ENCODE data around the gene AHNAK.
A peak's percentile ranks its signal among the peaks of the same experiment; 100 is the strongest.

The AHNAK gene

DNA sequence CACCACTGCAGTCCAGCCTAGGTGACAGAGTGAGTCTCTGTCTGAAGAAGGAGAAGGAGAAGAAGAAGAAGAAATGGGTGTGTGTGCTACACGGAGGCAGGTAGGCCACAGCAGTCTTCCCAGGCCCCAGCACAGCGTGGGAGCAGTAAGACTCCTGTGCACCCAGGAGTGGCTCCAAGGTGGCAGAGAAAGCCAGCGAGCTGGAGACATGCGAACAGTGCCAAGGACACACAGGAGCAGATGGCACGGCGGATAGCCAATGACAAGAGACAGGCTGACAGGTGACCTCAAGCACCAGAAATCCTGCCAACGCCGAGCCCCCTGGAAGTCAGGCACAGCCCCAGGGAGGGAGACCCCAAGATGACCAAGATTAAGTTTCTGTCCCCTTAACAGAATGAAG is 136.8 kb downstream of the AHNAK start:
- H3K27me3 Mint-ChIP-seq (ENCODE audit: low read depth, poor library complexity), result peaks cover 14% of the 10 kb centered on the region
- DNase-seq, result no peak
- TF ChIP-seq, protein P1, sequence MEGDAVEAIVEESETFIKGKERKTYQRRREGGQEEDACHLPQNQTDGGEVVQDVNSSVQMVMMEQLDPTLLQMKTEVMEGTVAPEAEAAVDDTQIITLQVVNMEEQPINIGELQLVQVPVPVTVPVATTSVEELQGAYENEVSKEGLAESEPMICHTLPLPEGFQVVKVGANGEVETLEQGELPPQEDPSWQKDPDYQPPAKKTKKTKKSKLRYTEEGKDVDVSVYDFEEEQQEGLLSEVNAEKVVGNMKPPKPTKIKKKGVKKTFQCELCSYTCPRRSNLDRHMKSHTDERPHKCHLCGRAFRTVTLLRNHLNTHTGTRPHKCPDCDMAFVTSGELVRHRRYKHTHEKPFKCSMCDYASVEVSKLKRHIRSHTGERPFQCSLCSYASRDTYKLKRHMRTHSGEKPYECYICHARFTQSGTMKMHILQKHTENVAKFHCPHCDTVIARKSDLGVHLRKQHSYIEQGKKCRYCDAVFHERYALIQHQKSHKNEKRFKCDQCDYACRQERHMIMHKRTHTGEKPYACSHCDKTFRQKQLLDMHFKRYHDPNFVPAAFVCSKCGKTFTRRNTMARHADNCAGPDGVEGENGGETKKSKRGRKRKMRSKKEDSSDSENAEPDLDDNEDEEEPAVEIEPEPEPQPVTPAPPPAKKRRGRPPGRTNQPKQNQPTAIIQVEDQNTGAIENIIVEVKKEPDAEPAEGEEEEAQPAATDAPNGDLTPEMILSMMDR (IDR thresholded peaks at IDR 0.05), result no peak
- no peaks in the 10 kb centered on the region for H3K9me3 Mint-ChIP-seq
- H3K36me3 Mint-ChIP-seq (ENCODE audit: low read depth), result no peaks in the 10 kb centered on the region
- H3K4me3 Mint-ChIP-seq, result no peak overlapping the region
- H3K27ac Mint-ChIP-seq, result no peak overlapping the region
- peaks cover 10% of the 10 kb centered on the region for H3K4me1 Mint-ChIP-seq

DNA sequence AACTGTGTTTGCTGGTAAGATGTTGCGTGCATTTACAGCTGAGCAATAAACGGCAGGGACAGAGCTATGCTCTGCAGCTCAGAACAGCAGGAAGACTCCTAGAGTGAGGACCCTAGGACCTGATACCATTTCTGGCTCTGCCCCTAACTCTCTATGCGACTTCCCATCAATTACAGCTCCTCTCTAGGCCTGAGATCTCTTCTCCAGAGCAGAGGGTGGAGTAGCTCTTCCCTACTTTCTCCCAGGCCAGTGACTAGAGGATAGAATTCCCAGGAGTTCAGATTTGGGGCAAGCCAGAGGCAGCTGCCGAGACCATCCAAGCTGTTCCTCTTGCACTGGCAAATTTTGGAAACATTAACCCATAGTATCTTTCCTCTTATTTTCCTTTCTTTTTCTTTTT is 140.6 kb downstream of the AHNAK start:
- Mint-ChIP-seq H3K4me3 (no peak overlapping the region), H3K27me3 (ENCODE audit: low read depth, poor library complexity) (peaks cover 13% of the 10 kb centered on the region), H3K36me3 (ENCODE audit: low read depth) (no peaks in the 10 kb centered on the region), H3K27ac (no peak overlapping the region), H3K4me1 (peaks cover 32% of the 10 kb centered on the region), H3K9me3 (no peaks in the 10 kb centered on the region)
- TF ChIP-seq, protein P1 (IDR thresholded peaks at IDR 0.05), result no peak
- no peak for DNase-seq

DNA sequence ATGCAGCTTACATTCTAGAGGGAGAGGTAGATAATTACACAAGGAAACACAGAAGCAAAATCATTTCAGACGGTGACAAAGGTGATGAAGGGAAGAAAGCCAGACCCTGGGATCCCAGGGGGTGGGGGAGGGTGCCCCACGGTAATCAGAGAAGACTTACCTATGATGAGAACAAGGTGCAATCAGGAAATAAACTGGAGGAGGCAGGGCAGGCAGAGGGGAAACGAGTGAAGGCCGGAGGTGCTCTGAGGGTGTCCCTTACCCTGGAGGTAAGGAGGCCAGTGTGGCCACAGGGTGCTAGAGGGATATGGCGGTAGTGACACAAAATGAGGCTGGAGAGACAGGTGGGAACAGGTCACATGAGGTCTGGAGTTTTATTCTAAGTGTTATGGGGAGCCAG is 141.7 kb downstream of the AHNAK start:
- peaks cover 44% of the 10 kb centered on the region for H3K4me1 Mint-ChIP-seq

DNA sequence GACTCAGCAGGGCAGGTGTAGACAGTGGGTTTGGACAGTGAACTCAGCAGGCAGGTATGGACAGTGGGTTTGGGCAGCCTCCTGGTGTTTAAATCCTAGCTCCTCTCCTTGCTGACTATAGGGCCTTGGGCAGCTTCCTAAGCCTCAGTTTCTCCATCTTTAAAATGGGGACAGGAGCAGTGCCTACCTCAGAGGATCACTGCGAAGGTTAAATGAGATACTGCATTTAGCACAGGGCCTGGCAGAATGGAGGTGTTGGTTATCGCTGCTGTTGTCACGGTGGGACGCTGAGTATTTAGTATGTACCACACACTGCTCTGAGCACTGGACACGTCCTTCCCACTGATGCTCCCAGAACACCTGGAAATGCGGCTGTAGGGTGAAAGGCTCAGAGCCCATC is 142.2 kb downstream of the AHNAK start:
- peak overlapping the region; percentile 26 for H3K27ac Mint-ChIP-seq
- DNase-seq, result no peak
- peaks cover 48% of the 10 kb centered on the region for H3K4me1 Mint-ChIP-seq
- no peak overlapping the region for H3K4me3 Mint-ChIP-seq
- peaks cover 10% of the 10 kb centered on the region for H3K27me3 Mint-ChIP-seq (ENCODE audit: low read depth, poor library complexity)
- no peaks in the 10 kb centered on the region for H3K36me3 Mint-ChIP-seq (ENCODE audit: low read depth)
- H3K9me3 Mint-ChIP-seq, result no peaks in the 10 kb centered on the region
- TF ChIP-seq, protein P1 (IDR thresholded peaks at IDR 0.05), result no peak

More for the DNA sequence above, 141.7 kb downstream of the AHNAK start:
- no peaks in the 10 kb centered on the region for H3K36me3 Mint-ChIP-seq (ENCODE audit: low read depth)
- H3K27ac Mint-ChIP-seq, result peak overlapping the region; percentile 26
- no peaks in the 10 kb centered on the region for H3K9me3 Mint-ChIP-seq
- H3K27me3 Mint-ChIP-seq (ENCODE audit: low read depth, poor library complexity), result peaks cover 13% of the 10 kb centered on the region
- no peak for DNase-seq
- TF ChIP-seq, protein P1 (IDR thresholded peaks at IDR 0.05), result no peak
- H3K4me3 Mint-ChIP-seq, result no peak overlapping the region

DNA sequence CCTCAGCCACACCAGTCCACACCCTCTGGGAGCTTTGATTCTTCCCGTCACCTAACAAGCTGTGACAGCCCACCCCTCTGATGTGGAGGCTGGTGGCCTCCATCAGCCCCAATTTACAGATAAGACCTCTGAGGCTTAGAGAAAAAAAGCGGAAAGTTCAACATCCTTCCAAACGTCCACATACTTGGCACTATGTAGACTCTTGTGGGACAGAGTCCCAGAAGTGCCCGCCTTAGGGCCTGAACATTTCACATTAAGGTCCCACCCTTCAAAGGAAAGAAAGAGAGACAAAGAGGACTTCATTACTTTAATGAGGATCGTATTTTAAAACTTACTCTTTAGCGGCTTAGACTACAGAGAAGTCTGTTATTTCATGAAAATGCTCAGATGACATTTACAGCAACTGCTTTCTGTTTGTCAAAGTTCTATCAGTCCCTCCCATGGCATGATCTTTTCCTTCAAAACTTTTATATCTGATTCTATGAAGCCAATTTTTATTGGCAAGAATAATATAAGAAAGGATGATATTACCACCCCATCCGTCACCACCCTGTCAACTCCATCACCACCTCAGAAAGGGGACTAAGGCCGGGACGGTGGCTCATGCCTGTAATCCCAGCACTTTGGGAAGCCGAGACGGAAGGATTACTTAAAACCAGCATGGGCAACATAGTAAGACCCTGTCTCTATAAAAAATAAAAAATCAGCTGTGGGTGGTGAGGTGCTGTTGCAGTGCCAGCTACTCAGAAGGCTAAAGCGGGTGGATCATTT is 143.5 kb downstream of the AHNAK start:
- TF ChIP-seq, protein P1 (IDR thresholded peaks at IDR 0.05), result no peak
- H3K9me3 Mint-ChIP-seq, result no peaks in the 10 kb centered on the region
- no peaks in the 10 kb centered on the region for H3K36me3 Mint-ChIP-seq (ENCODE audit: low read depth)
- peaks cover 61% of the 10 kb centered on the region for H3K4me1 Mint-ChIP-seq
- H3K27me3 Mint-ChIP-seq (ENCODE audit: low read depth, poor library complexity), result peaks cover 13% of the 10 kb centered on the region
- no peak overlapping the region for H3K4me3 Mint-ChIP-seq
- no peak overlapping the region for H3K27ac Mint-ChIP-seq
- no peak for DNase-seq

All from nephron progenitor cell (in vitro differentiated cells).